HuH-7 (cell line): ENCODE results near the gene SHISAL2B.
"Not testable (repeated sequence)": the region's sequence is repeated elsewhere in the genome, so short reads cannot be mapped to it uniquely, and the experiment has no call there.

Source experiments
- DNase-seq: peaks from one replicate; pipeline ENCODE4 v3.0.0; 2011; ENCODE audit warnings: low spot score

The SHISAL2B gene

DNA sequence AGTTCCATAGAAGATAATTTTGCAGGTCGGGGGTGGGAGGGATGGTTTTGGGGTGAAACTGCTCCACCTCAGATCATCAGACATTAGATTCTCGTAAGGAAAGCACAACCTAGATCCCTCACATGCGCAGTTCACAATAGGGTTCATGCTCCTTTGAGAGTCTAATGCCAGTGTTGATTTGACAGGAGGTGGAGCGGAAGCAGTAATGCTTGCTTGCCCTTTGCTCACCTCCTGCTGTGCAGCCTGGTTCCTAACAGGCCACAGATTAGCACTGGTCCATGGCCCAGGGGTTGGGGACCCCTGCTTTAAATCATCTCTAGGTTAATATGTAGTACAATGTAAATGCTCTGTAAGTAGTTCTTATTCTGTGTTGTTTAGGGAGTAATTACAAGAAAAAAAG lies 10.5 kb downstream of the SHISAL2B start:
- DNase-seq: no peak

DNA sequence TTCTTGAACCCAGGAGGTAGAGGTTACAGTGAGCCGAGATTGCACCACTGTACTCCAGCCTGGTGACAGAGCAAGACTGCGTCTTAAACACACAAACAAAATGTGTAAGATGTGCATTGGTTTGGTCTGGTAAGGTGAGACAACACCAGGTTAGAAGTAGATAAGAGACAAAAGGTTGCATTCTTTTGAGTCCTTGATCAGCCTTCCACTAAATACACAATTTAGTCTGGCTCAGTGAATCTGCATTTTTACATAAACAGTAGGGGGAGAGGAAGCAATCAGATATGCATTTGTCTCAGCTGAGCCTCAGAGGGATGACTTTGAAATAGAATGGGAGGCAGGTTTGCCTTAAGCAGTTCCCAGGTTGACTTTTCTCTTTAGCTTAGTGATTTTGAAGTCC lies 15.8 kb downstream of the SHISAL2B start:
- not testable (repeated sequence) for DNase-seq

DNA sequence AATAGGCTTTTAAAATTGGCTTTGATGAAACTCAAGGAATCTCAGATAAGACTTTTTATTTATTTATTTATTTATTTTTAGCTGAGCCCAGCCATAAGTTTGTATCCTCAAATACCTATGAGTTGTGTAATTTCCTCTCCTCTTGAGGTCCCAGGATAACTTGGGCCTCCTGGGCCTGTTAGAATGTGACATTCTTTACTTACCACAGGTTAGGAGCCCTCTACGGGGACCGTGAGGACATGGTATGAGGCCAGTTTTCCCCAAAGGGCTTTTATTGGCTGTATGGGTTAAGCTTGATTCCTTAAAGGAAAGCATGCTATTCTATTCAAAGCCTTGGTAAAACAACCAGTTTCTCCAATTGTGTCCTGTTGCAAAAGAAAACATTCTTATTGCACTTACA lies 16.9 kb downstream of the SHISAL2B start:
- DNase-seq: no peak

DNA sequence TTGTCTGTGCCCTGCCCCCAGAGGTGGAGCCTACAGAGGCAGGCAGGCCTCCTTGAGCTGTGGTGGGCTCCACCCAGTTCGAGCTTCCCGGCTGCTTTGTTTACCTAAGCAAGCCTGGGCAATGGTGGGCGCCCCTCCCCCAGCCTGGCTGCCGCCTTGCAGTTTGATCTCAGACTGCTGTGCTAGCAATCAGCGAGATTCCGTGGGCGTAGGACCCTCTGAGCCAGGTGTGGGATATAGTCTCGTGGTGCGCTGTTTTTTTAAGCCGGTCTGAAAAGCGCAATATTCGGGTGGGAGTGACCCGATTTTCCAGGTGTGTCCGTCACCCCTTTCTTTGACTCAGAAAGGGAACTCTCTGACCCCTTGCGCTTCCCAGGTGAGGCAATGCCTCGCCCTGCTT lies 24.2 kb downstream of the SHISAL2B start:
- DNase-seq: not testable (repeated sequence)

DNA sequence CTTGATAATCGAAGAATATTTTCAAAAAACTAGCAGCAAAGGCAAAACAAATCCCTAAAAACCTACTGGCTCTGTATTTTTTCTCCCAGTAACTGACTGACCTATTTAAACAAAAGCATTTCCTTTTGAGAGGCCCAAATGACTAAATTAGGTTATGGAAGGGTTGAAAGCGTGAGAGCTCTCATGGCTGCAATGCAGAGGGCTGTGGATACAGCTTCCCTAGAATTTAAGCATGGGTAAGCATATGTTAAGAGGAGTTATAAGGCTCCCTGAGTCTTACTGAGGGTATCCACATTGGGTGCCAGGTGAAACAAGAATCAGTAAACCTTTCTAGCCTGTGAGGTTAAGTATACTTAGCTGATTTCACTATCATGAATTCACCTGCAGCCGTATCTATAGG lies 32.3 kb downstream of the SHISAL2B start:
- no peak for DNase-seq

DNA sequence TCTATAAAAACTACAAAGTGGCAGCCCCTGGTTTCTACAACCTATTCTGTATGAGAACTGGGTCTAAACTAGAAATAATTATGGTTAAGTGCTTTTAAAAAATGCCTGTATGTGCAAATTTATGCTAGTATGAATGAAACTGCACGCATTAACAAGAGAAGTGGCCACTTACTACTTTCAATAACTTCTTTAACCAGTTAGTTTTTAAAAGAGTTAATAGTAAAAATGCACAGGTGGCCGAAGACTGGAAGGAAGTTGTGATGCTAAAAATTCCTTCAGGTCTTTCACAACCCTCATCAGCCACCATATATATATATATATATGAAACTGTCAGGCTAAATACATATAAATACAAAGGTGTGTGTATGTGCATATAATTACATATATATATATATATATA lies 36.8 kb downstream of the SHISAL2B start:
- no peak for DNase-seq

DNA sequence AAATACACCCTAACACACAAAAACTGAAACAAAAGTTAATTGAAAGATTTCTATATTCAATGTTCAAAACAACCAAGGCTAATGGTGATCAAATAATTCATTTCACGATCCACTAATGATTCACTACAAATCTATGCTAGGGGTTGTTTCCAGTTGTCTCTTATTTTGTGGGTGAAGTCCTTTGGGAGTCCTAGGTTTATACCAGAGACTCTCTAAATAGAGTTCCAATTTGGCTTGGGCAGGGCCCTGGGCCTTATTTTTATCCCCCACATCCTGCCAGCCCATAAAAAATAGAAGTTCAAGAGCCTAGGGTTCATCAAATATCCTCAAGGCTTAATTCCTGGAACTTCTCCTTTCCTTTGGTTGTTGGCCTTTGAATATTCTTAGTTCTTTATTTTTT lies 52.1 kb downstream of the SHISAL2B start:
- DNase-seq: no peak

DNA sequence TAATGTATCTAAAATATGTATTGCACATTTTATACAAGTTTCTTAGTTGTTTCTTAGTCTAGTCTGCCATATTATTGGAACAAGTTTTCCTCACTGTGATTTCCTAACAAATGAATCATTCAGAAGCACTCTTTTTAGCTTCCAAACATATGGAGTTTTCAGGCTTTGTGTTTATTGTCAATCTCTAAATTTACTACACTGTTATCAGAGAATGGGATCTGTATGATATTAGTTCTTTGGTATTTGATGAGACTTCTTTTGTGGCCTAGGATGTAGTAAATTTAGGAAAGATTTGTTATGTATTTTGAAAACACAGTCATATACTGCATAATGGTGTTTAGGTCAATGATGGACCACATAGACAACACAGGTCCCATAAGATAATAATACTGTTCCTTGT lies 52.5 kb downstream of the SHISAL2B start:
- no peak for DNase-seq

DNA sequence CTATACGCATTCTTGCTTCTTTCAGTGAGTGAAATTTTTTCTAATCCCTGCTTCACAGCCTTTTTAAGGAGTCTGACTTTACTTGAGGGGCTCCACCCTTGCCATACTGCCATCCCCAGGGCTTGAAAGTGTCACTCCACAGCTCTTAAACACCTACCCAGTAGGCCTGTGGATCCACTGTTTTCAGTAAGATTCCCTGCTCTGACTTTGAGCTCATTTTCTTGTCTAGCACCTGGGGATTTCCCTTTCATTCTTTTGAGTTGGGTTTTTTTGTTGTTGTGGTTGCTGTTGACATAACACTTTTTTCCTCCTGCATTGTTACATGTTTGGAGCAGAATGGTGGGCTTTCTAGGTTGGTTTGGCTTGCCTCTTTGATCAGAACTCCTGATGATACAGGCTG lies 54.6 kb downstream of the SHISAL2B start:
- DNase-seq: no peak

DNA sequence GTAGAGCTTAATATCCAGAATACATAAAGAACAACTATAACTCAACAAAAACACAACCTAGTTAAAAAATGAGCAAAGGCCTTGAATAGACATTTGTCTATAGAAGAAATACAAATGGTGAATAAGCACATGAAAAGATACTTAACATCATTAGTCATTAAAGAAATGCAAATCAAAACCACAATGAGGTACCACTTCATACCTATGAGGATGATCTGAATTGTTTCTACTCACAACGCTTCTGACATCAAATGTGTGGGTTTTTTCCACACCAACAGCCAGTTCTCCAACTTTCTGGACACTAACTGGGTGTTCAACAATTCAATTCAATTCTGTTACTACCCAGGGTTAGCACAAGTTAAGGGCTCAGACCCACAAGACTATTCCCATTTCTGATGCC lies 56.1 kb downstream of the SHISAL2B start:
- no peak for DNase-seq

DNA sequence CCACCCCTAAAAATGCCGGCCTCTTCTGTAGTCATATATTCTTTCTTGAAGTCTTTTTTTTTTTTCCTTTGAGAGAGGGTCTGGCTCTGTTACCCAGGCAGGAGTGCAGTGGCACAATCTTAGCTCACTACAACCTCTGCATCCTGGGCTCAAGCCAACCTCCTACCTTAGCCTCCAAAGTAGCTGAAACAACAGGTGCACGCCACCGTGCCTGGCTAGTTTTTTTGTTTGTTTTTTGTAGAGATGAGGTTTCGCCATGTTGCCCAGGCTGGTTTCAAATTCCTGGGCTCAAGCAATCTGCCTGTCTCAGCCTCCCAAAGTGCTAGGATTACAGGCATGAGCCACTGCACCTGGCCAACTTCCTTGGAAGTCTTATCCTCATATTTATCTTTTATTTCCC lies 59.1 kb downstream of the SHISAL2B start:
- DNase-seq: no peak

DNA sequence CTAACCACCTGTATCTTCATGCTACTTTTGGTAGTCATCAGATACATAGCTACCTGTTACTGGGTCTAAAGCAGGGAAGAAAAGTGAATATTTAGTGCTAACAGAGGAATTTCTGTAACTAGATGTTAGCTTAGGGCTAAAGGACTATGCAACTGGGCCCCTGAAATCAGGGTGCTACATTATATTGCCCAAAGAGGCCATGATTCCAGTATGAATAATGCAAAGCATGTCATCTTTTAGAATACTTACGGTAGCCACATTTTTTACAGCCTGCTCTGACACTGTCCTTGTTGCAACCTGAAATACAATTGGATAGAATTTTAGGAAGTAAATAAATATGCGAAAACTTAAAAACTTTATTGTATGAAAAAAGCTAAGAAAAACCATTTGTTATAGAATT lies 63.8 kb downstream of the SHISAL2B start:
- no peak for DNase-seq

DNA sequence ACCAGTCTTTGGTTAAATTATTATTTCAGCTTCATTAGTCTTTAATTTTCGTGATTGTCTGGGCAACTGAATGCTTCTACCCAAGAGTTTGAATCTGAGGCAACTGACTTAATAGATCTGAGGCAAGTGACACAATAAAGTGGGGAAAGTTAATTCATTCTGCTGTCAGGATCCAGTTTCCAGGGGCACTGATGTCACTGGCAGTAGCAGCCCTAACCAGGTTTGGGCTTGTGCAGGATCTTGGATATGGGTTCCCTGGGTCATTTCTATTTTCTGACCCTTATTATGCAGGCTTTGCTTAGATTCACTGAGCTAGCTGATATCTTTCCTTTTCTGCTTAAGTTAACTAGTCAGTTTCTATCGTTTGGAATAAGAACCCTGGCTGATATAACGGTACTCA lies 68.6 kb downstream of the SHISAL2B start:
- no peak for DNase-seq

DNA sequence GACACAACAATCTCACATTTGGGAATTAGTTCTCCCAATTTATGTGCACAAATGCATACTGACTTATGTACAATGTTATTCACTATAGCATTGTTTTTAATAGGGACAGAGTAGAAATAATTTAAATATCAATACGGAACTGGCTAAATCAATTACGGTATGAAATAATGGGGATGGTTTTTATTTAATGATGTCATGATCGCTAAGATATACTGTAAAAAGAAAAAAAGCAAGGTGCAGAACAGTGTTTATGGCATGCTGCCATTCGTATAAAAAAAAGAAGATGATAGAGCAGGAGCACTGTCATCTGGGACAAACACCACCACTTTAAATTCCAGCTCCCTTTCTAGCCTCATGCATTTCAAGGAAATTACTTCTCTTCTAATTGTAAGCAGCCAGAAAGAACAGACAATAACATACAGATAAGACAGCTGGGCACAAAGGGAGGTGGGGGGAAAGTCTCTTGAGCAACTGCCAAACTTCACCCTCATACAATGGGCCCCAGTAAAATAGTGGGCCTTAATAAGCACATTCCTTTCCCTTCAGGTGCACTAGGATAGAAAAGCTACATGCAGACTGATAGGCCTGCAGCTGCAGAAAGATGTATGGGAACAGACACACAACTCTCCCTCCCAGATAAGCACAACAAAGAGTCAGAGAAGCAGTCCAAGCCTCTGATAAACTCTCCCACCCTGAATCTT lies 69.8 kb downstream of the SHISAL2B start:
- no peak for DNase-seq

DNA sequence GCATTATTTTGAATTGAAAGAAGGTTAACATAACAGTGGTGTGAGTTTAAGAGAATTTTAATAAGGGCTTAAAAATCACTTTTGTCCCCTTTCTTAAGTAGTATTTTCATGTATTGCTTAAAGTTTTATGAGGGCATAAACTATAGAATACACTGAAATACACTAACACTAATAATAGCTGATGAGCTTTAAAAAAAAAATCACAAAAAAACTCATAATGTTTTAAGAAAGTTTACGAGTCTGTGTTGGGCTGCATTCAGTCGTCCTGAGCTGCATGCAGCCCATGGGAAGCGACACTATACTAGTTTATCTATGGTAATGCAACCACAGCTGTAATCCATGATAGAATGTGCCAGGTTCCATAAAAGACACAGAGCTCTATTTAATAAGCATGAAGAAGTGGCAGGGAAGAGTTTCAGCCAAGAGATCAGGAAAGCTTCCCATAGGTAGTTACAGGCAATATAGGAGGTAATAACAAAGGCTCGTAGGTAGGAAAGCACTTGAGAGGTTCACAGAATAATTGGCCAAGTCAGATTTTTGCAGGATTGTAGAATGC lies 73.7 kb downstream of the SHISAL2B start:
- no peak for DNase-seq

DNA sequence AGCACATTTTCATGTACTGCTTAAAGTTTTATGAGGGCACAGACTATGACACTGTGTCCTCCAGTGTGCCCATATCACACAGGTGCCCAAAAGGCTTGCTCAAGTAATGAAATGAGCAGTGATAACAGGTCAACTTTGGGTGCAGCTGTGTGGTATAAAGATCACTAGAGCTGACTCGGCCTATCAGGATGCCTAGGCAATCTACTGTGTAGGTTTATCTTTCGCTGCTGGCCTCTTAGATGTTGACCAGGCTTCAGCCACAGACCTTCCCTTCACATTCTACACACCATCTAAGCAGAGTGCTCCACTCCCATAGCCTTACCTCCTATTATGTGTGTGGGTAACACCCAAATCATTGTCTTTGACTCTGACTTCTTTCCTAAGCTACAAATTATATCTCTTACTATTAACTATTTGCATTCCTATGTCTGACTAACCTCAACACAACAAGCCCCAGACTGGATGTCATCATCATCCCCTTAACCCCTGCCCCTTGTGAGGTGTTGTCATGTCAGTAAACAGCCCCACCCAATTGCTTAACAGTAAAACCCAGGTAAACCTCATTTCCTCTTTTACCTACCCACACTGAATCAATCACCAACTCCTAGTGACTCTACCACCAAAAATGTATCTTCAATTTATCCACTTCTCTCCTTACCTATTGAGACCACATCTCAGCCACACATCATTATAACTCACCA lies 75.7 kb downstream of the SHISAL2B start:
- DNase-seq: no peak

DNA sequence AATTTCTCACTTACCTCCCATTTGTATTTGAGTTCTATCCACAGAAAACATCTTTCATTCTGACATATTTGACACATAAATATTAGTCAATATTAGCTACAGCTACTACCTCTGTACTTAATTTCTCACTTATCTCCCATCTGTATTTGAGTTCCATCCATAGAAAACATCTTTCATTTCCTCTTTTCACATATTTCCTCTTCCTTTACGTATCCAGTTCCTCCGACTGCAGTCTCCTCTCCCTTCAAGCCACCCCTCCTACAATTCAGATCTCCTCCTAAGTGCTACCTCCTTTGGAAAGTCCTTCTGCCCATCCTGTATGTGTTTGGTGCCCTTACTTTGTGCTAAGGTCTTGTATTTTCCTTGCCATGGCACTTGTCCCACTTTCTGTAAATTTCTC lies 76.6 kb downstream of the SHISAL2B start:
- no peak for DNase-seq
